ENCODE measurements around the gene ASTN1. TPM values are rescaled to one million over a fixed set of nuclear protein-coding genes. Genes with fewer than 3 reads are reported as not detected.

The ASTN1 gene
- total RNA-seq, 1 experiment from 2014 or later: not detected

DNA sequence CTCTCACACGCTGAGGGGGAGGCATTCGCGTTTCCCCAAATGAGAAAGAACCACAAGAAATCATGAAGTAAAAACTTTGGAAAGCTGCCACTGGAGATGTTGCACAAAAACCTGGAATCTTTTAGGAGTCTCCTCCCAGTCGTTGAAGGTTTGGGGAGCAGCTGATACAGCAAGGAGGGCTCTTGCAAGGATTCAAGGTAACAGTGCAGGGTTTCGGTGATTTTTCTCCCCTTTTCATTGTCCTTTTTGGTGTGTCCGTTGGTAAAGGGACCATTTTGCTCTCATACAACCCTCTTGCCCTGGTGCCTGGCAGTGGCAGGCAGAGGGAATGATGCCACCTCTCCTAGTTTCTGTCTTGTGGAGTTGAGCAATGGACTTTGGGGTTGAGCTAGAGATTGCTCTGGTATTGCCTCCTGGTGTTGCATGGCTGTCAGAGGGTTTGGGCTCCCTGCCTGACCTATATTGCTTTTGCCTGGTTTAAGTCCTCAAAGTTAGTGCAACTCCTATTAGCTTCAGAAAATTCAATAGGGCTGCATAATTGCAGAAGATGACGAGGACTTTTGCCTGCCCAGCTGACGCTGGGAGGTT, 7.1 kb upstream of the ASTN1 start:
- in situ Hi-C loops (cut with HindIII; ENCODE audit: low pct_unique_long_range_greater_than_20kb, low sequenced_read_pairs): no loop called here
- DNase-seq (ENCODE audit: low read depth, low spot score): no peak

DNA sequence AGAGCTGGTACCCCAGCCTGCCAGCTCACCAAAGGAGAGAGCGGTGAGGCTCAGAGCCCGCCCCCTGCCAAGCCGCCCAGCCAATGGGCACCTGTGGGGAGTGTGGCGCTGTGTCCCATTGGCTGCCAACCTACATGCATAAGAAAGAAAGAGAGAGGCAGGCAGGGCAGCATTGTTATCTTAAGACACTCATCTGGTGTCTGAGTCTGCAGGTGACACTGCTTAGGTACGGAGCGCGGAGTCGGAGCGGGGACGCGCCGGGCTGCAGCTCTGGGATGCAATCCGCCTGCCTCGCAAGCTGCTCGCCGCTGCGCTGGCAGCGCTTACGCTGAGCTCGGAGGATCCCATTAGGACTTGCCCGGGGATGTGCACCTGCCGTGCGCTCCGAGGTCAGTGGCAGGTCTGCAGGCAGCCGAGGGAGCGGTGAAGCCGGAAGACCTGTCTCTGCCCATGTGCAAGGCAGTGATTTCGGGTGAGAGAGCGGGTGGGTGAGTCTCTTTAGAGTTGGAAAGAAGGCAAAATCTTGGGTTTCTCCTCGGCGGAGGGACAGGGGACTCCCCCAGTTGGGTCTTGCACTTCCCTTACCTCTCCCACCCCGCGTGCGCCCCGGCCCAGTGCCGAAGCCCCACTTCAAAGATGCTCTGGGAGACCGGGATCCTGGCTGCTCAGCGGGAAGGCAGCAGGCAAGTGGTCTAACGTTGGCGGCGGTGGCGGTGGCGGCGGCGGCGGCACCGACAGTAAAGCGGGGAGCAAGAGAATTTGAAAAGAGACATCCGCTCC, 6.4 kb upstream of the ASTN1 start, which contains the start of gene BRINP2:
Gene BRINP2 (plus strand): TSS at position 203 of the 780 bp plus-strand sequence. CDS start 58,919 bp downstream, outside the sequence.
- DNase-seq (ENCODE audit: low read depth, low spot score): peak; percentile 51
- in situ Hi-C loops (cut with HindIII; ENCODE audit: low pct_unique_long_range_greater_than_20kb, low sequenced_read_pairs): no loop called here

DNA sequence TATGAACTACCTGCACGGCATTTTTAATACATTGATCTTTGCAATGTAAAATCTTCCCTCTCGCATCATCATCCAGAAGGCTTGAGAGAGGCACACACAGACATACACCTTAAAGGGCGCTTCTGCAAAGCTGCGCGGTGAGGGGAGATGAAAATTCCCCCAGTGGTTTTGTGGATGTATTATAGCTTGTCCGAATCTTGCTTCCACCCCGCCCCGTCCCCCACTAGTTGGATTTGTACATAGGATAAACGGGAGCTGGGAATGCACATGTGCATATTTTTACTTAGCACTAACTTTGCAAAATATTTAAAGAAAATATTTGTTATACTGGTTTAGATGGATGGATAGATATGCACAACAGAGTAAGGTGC, 542 bp upstream of the ASTN1 start:
- in situ Hi-C loops (cut with HindIII; ENCODE audit: low pct_unique_long_range_greater_than_20kb, low sequenced_read_pairs): no loop called here
- DNase-seq (ENCODE audit: low read depth, low spot score): no peak

DNA sequence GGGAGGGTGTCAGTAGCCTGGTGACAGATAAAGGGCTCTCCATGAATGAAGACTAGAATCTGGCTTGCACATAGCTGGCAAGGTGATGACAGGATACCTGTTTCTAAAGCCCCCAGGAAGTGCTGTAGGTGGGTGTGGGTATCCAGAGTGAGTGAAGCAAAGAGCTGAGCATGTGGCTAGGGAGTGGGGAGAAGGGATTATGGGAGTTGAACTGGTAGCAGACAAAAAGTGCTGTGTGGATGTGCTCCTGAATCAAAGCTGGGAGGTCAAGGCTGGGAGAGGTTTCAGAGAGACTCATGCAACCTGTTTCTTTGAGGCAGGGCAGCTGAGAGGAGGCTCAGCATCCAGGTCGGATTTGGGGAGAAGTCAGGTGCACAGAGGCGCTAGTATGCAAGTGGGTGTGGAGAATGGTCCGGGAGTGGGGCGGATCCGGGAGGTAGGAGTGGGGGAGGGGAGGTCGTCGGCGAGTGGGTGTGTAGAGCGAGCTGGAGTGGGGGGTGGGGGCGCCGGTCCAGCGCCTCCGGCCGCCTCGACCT, 600 bp downstream of the ASTN1 start:
- in situ Hi-C loops (cut with HindIII; ENCODE audit: low pct_unique_long_range_greater_than_20kb, low sequenced_read_pairs): no loop called here

DNA sequence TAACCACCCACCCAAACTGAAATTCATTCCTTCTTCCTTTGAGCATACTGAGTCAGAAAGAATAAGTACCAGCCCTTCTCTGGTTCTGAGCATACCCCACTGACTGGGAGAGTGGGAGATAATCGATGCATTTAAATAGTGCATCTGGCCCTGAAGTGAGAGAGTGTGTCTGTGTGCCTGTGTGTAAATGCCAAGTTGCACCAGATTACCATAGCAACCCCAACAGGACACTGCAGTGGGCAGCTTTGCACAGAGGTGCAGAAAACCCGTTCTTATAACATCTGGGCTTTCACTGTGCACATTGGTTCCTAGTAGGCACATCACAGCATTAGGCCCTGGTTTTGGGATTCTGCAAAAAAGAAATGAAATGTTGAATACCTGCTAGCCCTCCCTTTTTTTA, 2.3 kb downstream of the ASTN1 start:
- no peak for DNase-seq (ENCODE audit: low read depth, low spot score)
- in situ Hi-C loops (cut with HindIII; ENCODE audit: low pct_unique_long_range_greater_than_20kb, low sequenced_read_pairs): no loop called here

More for the DNA sequence above, 600 bp downstream of the ASTN1 start:
- no peak for DNase-seq (ENCODE audit: low read depth, low spot score)

DNA sequence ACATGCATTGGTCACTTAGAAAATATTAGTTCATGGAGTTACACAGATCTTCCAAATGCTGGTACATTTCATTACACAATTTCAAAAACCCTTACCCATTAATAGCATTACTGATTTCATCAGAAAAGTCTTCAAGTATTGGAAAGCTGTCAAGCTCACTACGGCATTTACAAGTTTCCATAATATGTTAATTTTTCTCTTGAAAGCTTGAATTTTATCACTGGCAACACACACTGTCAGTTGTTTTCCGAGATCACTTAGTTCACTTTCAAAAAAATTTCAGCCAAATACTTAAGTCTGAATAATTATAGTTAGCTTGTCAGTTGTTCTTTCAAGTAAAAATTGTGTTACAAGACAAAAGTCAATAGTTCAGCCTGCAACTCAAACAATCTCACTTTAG, 18.0 kb downstream of the ASTN1 start:
- in situ Hi-C loops (cut with HindIII; ENCODE audit: low pct_unique_long_range_greater_than_20kb, low sequenced_read_pairs): no loop called here
- DNase-seq (ENCODE audit: low read depth, low spot score): no peak

DNA sequence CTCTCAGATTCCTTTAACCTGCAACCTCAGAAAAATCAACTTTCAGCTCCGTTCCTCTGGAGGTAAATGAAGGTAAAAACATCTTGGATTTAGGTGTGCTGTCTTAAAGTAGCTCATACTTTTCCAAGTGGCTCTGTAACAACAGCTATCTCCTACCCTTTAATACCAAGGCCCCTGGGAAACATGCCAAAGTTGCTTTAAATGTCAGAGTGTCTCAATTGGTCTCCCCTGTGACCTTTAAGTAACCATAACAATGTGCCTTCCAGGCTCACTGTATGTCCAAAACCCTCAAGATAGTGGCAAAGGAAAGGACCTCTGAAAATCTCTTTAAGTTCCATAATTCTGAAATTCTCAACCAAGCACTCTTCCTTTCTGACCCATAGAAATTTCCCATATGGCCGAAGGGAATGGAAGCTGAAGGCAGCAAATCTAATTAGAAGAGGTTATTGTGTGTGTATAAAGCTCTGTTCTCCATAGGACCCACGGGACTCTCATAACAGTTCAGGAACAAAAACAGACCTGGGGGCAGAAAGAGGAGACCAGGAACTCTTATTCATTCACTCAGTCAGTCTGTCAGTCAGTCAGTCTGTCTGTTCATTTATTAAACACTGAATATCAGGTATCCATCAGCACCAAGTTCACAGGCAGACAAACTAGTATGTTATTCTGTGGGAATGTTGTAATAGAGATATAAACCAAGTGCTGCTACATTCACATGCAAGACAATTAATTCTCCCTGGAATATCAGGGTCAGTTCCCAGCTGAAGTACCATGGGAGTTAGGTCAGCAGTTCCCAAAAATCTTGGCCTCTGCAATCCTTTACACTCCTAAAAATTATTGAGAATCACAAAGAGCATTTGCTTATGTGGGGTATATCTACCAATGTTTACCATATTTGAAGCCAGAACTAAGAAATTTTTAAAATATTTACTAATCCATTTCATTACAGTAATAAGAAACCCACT, 19.1 kb downstream of the ASTN1 start:
- in situ Hi-C loops (cut with HindIII; ENCODE audit: low pct_unique_long_range_greater_than_20kb, low sequenced_read_pairs): no loop called here
- peak; percentile 87 for DNase-seq (ENCODE audit: low read depth, low spot score)

DNA sequence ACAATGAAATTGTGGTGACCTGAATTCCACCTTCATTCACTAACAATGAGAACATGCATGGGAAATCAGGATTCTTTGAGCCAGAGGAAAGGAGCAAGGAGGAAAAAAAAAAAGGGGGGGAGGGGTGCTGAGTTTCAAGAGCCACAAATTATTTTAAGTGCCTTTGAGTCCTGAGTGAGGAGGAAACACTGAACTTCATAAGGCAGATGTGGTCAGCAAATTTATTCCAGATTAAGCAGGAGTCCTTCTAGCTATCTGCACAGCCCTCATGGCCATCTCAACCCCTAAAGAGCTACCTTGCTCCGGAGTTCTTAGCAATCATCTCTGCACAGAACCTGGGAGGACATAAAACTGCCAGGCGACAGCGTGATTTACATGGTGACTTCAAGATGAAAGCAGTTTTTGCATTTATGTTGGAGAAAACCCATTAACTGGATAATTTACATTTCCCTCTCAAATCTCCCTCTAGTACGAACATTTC, 21.7 kb downstream of the ASTN1 start:
- in situ Hi-C loops (cut with HindIII; ENCODE audit: low pct_unique_long_range_greater_than_20kb, low sequenced_read_pairs): no loop called here
- DNase-seq (ENCODE audit: low read depth, low spot score): no peak

DNA sequence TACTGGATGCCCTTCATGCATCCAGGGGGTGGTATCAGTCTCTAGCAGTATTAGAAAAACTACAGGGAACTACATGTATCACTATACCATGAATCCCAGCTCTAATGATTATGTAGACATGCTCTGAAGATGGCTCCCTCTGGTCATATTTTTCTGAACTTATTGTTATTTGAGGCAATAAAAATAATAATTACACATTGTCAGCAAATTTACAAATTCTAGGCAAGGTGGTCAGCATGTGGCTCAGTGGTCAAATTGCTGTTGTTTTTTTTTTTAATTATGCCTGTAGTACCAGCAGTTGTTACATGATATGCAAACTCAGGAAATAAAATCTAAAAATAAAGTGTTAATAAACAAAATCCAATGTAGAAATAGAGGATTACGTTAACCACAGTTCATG, 22.5 kb downstream of the ASTN1 start:
- DNase-seq (ENCODE audit: low read depth, low spot score): no peak
- in situ Hi-C loops (cut with HindIII; ENCODE audit: low pct_unique_long_range_greater_than_20kb, low sequenced_read_pairs): no loop called here

DNA sequence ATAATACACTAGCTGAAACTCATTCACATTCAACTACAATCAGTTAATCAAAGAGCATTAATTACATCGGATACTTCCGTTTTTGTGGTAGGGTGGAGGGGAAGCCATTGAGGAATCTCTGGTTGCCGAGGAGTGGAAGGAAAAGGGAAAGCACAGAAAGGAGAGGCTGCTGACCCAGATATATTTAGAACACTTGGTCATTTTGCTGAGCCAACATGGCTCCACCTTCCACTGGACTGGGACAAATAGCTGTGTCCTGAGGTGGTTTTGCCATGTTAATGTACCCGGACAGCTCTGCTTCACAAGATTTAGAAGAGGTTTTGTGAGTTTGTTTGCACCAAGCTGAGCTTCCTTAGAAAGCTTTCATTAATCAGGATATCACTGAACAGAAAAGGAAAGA, 26.2 kb downstream of the ASTN1 start:
- in situ Hi-C loops (cut with HindIII; ENCODE audit: low pct_unique_long_range_greater_than_20kb, low sequenced_read_pairs): no loop called here
- DNase-seq (ENCODE audit: low read depth, low spot score): no peak

DNA sequence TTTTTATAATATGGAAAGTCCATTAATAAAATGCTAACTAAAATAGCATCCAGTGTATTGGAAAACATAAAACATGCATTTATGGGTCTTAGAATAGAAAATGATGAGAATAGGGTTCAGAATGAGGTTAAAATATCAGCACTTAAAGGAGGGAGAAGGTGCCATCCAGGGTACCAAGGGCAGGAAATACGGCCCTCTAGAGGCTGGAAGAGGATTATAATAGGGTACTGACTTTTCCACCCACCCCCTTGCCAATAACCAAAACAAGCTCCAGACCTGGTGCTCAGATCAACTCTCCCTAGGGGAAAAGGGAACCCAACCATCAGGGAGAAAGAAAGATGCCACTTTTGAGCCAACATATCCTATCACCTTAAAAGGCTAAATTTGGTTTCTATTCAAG, 26.7 kb downstream of the ASTN1 start:
- no peak for DNase-seq (ENCODE audit: low read depth, low spot score)
- in situ Hi-C loops (cut with HindIII; ENCODE audit: low pct_unique_long_range_greater_than_20kb, low sequenced_read_pairs): no loop called here

DNA sequence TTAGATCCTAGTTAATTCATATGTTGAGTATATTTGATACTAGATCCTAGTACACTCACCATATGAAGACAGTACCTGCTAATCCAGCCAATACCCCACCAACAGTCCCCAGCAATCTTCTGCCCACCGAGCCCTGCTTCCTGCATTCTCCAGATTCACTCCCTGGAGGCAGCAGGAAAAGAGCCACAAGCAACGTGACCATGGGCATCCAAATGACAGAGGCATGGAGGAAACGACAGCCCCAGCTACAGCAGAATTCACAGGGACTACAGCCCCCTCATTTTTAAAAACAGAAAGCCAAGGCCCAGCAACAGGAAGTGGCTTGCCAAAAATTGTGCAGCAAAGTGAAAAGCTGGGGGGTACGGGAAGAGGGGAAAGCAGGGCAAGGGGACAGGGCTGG, 29.3 kb downstream of the ASTN1 start:
- in situ Hi-C loops (cut with HindIII; ENCODE audit: low pct_unique_long_range_greater_than_20kb, low sequenced_read_pairs): no loop called here
- DNase-seq (ENCODE audit: low read depth, low spot score): no peak

DNA sequence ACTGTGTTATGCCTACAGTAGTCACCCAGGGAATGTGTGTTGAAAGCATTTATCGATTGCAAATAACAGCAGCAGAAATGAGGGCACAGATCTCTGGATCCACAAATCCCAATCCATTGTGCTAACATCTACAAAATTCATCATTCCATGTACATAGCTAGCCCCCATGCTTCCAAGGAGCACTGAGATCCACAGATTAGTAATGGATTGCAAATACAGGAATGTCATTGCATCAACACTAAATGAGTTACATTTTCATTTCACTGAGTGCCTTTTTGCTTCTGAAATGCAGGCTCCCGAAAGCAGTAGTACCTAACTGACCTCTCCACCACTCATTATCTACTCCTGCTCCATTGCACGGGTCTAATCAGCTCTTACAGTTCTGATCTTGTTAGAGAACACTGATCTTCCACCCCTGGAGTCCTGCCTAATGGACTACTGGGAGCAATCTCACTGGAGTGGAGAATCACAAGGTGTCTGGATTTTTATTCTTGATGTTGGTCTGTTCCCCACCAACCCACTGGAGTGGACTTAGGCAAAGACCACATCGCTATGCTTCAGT, 30.5 kb downstream of the ASTN1 start:
- in situ Hi-C loops (cut with HindIII; ENCODE audit: low pct_unique_long_range_greater_than_20kb, low sequenced_read_pairs): no loop called here
- no peak for DNase-seq (ENCODE audit: low read depth, low spot score)

DNA sequence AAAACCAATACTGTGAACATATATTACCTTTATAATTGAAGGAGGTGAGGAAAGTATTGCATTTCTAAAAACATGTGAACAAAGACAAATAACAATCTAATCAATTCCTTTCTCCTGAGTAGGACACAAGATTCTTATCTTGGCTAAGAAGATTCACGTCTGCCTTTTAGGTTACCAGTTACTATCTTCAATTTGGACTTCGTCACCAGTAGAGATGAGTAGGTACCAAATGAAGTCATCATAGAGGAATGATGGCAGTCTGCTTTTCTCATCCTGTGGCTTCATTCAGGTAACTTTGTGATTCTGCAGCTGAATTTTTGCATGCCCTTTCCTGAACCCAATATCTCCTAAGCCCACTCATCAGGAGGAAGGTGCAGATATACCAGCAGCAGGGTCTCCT, 32.4 kb downstream of the ASTN1 start:
- in situ Hi-C loops (cut with HindIII; ENCODE audit: low pct_unique_long_range_greater_than_20kb, low sequenced_read_pairs): no loop called here

DNA sequence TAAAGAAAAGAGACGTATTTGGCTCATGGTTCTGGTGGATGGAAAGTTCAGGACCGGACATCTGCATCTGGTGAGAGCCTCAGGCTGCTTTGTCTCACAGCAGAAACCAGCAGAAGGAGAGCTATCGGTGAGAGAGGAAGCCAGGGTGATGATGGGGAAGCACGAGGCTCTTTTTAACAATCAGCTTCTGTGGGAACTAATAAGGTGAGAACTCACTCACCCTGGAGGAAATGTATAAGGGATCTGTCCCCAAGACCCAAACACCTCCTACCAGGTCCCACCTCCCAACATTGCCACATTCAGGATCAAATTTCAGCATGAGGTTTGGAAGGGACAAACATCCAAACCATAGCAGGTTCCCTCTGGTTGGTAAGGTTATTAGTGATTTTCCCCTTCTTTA, 32.8 kb downstream of the ASTN1 start:
- DNase-seq (ENCODE audit: low read depth, low spot score): no peak
- in situ Hi-C loops (cut with HindIII; ENCODE audit: low pct_unique_long_range_greater_than_20kb, low sequenced_read_pairs): no loop called here

More for the DNA sequence above, 32.4 kb downstream of the ASTN1 start:
- no peak for DNase-seq (ENCODE audit: low read depth, low spot score)

DNA sequence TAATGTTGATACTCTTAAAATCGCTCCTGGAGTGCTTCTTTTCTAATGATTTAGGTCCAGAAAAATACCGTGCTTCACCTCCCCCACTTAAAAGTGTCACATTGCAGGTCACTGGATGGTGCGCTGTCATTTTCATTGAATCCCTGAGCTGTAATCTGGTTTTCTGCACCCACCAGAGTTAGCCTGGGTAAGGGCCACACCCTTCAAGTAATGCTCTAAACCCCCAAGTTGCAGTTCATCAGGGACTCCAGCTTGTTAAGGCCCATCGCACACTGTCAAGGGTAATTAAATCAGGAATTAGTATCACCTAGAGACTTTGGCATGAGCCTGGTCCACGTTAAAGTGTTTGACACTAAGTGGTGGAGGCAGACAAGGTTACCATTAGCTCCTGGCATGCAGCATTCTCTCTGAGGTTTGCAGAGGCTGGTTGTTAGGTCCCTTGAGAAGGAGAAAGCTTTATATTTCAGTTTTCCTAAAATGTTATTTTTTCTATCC, 34.0 kb downstream of the ASTN1 start:
- in situ Hi-C loops (cut with HindIII; ENCODE audit: low pct_unique_long_range_greater_than_20kb, low sequenced_read_pairs): no loop called here
- DNase-seq (ENCODE audit: low read depth, low spot score): no peak

DNA sequence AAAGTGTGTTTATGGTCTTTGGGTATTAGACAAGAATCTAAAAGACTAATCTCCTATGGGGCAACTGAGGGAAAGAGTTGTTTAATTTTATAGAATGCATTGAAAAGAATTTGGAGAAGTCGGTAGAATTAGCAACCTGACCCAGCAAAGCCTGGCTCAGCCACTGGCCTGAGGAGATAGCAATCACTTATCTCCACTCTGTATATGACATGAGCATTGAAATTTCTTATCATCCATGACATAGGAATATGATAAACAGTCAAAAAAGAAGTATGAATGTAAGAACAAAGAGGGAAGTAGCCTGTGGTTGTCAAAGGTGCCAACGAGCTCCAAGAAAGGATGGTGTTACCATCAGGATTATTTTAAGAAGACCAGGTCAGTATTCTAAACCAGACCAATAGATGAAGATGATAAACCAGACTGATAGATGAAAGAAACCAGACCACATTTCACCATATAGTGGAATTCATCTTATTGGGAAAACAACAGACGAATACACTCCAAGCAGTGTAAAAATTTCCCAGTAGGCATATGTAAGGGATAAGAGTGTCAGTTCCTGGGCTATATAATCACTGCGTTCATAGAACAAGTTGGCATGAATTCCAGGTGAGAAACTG, 35.7 kb downstream of the ASTN1 start:
- DNase-seq (ENCODE audit: low read depth, low spot score): no peak
- in situ Hi-C loops (cut with HindIII; ENCODE audit: low pct_unique_long_range_greater_than_20kb, low sequenced_read_pairs): no loop called here
